Ishikawa (cell line): ENCODE results near the gene TIMP3.

ENCODE experiments used
- CREB1 ChIP-seq: IDR thresholded peaks from 2 replicates; pipeline ENCODE4 v1.6.1; 2012; ENCODE audit warnings: low read depth
- EP300 ChIP-seq: IDR thresholded peaks from 2 replicates; pipeline ENCODE4 v1.6.1; 2012; ENCODE audit warnings: borderline replicate concordance
- YY1 ChIP-seq: IDR thresholded peaks from 2 replicates; pipeline ENCODE4 v1.6.1; 2012; ENCODE audit warnings: low read depth

- TF ChIP-seq YY1 (no peak), EP300 (no peak), CREB1 (no peak)
Measured at GRCh38 chr22:32811788-32812545, 10.5 kb downstream of the TIMP3 start.
